Mucosa of stomach (tissue), 1 donor: ENCODE measurements around the gene OTOGL.

Experiments
- H3K27me3 ChIP-seq: one replicate; pipeline ENCODE4 v1.7.0; 2013; ENCODE audit warnings: mild to moderate bottlenecking, low read length; ENCODE audit not compliant: control insufficient read depth, insufficient read depth
- H3K36me3 ChIP-seq: one replicate; pipeline ENCODE4 v1.7.0; 2013; ENCODE audit warnings: low read length; ENCODE audit not compliant: control insufficient read depth, insufficient read depth
- H3K4me1 ChIP-seq: one replicate; pipeline ENCODE4 v1.7.0; 2013; ENCODE audit warnings: mild to moderate bottlenecking, low read length; ENCODE audit not compliant: control insufficient read depth, insufficient read depth
- H3K4me3 ChIP-seq: one replicate; pipeline ENCODE4 v1.7.0; 2013; ENCODE audit warnings: low read length
- H3K9ac ChIP-seq: one replicate; pipeline ENCODE4 v1.7.0; 2013; ENCODE audit warnings: mild to moderate bottlenecking, low read length, moderate library complexity
- H3K9me3 ChIP-seq: one replicate; pipeline ENCODE4 v1.7.0; 2013; ENCODE audit warnings: mild to moderate bottlenecking, low read length, moderate library complexity; ENCODE audit not compliant: control insufficient read depth
- donor health status: Pancreatic carcinoma.

Gene OTOGL, protein sequence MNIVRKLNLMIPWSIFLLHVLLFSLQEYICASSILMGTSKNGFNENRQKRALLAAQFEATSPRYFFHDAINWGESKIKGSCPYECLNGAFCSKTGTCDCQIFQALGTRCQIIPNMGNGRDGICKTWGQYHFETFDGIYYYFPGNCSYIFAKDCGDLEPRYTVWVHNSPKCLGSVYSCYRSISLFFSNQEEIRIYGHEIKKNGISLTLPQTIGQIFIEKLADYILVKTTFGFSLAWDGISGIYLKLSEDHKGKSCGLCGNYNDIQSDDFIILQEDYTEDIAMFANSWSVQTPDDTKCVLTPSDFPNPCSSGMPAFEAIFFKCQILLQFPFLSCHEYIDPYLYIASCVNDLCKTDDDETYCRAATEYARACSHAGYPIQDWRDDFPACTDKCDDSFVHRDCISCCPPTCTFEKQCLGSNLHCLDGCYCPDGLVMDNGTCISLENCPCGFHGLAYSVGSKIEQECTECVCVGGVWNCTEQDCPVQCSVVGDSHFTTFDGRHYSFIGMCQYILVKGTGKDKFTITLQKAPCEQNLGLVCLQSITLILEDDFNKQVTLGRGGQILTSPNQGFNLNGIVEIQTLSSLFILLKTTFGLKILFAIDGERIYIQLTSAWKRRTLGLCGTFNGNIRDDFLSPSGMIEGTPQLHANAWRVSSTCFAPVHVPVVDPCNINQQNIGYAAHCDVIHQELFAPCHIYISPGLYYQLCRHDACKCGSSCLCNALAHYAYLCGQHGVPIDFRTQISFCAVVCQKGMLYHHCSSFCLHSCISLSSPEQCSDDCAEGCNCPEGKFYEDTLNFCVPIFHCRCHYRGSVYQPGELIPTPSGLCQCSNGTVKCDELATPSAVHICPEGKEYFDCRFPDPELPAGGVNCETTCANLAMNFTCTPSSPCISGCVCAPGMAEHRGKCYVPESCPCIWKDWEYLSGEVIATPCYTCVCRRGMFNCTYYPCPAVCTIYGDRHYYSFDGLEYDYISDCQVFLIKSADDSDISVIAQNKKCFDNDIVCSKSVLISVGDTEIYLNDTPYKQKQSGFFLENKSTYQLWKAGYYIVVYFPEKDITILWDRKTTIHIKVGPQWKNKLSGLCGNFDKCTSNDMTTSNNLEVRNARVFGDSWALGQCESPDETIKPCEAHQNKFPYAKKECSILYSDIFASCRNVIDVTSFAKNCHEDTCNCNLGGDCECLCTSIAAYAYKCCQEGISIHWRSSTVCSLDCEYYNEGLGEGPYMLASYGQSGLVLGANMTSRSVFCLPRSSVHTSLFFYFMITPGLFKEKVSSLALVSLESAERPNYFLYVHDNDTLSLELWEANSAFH (N-terminal part only)

DNA sequence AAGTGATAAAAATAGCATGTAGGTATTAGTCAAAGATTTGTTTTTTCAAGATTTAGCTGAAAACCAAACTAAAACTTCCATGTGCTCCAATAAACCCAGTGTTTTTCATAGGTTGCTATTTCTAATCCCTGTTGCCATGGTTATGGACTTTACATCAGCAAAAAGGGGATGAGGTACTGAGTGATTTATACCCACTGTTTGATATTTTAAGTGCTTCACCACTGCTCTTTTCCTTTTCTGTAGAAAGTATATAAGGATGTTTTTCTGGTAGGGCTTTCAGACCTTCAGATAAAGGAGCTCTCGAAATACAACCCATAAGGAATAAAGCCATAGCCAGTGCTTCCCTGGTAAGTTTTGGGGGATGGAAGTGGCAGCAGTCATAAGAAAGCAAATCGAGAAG is at the start of gene OTOGL:
Gene OTOGL, plus strand, starts transcription at position 279 of the 400 bp plus-strand sequence. CDS start 109,895 bp downstream, outside the sequence.
- Histone ChIP-seq H3K36me3 (no peaks in the 10 kb centered on the region), H3K4me3 (no peak within 1 kb of the TSS), H3K9ac (no peak within 1 kb of the TSS), H3K27me3 (no peaks in the 10 kb centered on the region), H3K9me3 (no peaks in the 10 kb centered on the region), H3K4me1 (no peaks in the 10 kb centered on the region)

DNA sequence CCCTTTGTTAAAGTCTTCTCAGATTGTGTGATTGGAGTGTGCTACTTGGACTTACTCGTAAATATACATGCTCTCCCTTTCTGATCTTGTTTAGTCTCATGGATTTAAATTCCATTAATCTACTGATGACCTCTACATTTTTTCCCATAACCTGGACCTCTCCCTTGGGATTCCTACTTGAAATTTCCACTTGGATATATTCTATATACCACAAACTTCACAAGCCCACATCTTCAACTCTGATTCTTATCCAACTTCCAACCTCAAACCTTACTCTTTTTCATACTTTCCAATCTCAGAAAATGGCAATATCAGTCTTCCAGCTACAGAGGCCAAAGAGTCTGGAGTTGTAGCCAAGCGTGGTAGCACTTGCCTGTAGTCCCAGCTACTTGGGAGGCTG is 49.1 kb upstream of the OTOGL start:
- Histone ChIP-seq H3K27me3 (no peaks in the 10 kb centered on the region), H3K4me3 (no peak overlapping the region), H3K36me3 (no peaks in the 10 kb centered on the region), H3K4me1 (no peaks in the 10 kb centered on the region), H3K9me3 (no peaks in the 10 kb centered on the region), H3K9ac (no peak overlapping the region)

DNA sequence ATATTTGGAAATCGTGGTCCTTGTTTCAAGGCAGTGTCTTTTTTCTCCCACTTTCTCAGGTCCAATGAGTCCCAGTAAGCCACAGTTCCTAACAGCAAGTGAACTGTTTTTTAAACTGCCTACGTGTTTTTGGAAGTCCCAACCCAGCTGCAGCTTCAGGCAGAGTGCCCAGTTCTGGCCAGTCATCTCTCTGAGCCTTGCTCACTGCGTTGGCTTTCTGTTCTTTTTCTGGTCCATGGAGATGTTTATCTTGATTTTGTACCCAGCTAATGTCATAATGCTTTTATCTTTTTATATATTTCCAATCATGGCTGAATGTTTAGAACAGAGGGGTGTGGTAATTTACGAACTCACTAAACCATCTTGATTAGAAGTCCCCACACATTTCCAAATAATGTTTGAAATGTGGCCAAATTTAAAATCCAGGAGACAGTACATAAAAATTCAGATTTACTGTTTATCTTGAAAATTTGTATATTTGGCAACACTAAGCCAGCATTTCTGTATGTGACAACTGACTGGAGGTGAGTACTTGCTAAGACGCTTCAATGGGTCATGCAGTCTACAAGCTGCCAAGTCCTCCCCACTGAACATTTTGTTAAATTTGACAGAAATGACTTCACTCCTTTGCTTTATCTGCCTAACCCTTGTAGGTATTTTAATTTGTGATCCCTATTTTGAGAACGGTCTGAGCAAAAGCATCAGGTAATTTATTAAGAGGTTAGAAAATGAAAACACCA is 46.1 kb upstream of the OTOGL start:
- Histone ChIP-seq H3K4me1 (no peaks in the 10 kb centered on the region), H3K4me3 (no peak overlapping the region), H3K27me3 (no peaks in the 10 kb centered on the region), H3K9me3 (no peaks in the 10 kb centered on the region), H3K36me3 (no peaks in the 10 kb centered on the region), H3K9ac (no peak overlapping the region)

DNA sequence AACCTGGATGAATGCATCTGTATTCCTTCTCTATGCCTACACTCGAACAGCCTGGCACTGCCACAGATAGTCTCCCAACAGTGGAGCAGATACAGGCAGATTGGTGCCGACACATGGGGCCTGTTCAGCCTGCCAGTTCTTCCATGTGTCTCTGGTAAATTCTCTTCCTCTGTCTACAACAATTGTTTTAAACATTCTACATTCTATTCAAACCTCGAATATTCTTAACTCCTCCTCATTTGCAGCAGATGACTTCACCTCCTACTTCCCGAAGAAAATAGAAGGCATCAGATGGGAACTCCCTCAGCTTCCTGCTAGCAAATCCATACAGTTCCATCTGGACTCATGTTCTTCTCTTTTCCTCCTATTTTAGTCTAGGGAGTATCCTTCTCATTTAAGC is 43.1 kb upstream of the OTOGL start:
- Histone ChIP-seq H3K9me3 (no peaks in the 10 kb centered on the region), H3K9ac (no peak overlapping the region), H3K27me3 (no peaks in the 10 kb centered on the region), H3K4me1 (no peaks in the 10 kb centered on the region), H3K36me3 (no peaks in the 10 kb centered on the region), H3K4me3 (no peak overlapping the region)

DNA sequence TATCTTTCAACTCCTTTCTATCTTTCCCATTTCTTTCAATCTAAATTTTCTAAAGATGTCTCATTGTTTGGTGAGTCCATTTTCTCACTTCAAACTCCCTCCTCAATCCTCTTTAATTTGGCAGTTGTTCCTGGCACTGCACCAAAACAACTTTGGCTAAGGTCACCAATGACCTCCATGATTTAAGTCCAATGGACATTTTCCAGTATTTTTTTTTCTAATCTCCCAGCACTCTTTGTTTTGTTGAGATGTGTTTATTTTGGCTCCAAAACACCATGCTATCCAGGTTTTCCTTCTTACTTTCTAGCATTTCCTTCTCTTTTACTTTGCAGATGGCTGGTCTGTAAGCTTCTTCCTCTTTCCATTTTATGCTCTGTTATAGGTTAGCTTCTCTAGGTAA is 42.5 kb upstream of the OTOGL start:
- Histone ChIP-seq H3K4me1 (no peaks in the 10 kb centered on the region), H3K4me3 (no peak overlapping the region), H3K9me3 (no peaks in the 10 kb centered on the region), H3K27me3 (no peaks in the 10 kb centered on the region), H3K36me3 (no peaks in the 10 kb centered on the region), H3K9ac (no peak overlapping the region)

DNA sequence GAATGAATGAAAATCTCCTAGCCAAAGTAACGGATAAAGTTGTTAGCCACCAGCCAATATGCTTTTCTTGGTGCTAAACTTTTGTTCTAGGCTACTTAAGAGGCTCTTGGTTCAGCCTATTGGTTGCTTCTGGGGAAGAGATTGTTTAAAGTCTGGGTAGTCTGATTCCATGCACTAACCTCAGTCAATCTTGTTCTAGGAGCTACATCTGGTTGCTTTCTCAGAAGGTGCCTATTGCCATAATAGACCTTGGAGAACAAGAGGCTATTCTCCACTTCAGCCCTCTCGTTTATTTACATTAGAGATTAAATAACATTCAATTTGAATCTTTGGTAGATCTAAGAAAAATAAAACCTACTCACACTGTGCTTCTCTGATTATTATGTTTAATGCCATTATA is 40.8 kb upstream of the OTOGL start:
- Histone ChIP-seq H3K9me3 (no peaks in the 10 kb centered on the region), H3K27me3 (no peaks in the 10 kb centered on the region), H3K4me1 (no peaks in the 10 kb centered on the region), H3K9ac (no peak overlapping the region), H3K4me3 (no peak overlapping the region), H3K36me3 (no peaks in the 10 kb centered on the region)

DNA sequence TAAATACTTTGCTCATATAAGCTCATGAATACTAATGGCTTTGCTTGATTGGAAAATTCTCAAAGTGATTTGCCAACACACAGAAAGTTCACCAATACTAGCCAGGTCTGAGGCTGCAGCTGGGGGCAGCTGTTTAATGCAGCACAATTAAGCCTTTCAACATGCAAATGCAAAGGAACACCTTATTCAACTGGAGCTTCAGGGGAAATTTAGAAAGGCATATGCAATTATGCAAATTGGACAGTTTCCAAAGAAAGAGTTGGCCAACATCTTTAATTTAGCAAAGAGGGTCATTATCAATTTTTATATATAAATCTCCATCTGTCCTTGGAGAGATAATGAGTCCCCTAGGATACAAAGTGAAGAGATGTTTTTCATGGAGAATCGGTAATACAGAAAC is 40.2 kb upstream of the OTOGL start:
- Histone ChIP-seq H3K36me3 (no peaks in the 10 kb centered on the region), H3K4me3 (no peak overlapping the region), H3K4me1 (no peaks in the 10 kb centered on the region), H3K9ac (no peak overlapping the region), H3K27me3 (no peaks in the 10 kb centered on the region), H3K9me3 (no peaks in the 10 kb centered on the region)

DNA sequence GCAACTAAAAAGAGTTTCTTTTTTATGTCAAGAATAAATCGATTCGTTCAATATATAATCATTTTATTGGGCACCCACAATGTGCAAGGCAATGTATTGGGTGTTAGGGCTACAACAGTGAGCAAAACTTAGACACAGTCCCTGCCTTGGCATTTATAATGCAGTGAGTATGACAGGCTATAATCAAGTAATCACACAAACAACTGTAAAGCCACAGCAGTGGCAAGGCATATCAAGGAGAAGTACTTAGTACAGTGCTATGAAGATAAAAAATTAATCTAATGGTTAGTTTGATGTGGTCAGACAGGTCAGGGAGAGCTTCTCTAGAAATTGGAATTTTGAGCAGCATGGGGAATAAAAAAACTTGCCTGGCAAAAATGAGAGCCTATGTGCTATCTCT is 39.5 kb upstream of the OTOGL start:
- H3K4me1 ChIP-seq, result no peaks in the 10 kb centered on the region
- H3K9me3 ChIP-seq, result no peaks in the 10 kb centered on the region
- H3K9ac ChIP-seq, result no peak overlapping the region
- no peaks in the 10 kb centered on the region for H3K36me3 ChIP-seq
- no peak overlapping the region for H3K4me3 ChIP-seq
- no peaks in the 10 kb centered on the region for H3K27me3 ChIP-seq

DNA sequence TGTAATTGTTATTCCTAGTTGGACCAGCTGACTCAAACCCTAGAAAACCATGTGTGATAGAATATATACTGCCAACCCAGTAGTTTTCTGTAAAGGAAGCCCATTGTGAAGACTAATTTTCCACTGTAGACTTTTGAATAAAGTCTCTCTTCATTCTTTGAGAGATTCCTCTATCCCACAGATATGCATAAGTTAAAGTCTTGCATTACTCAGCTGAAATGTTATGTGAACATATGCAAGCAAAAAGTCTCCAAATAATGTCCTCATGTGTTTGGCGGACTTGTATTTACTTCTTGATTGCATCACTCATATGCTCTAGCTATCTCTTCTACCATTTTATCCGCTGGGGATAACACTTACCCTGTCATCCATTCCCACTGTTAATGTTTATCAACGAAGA is 35.1 kb upstream of the OTOGL start:
- Histone ChIP-seq H3K27me3 (no peaks in the 10 kb centered on the region), H3K9me3 (no peaks in the 10 kb centered on the region), H3K4me3 (no peak overlapping the region), H3K9ac (no peak overlapping the region), H3K4me1 (no peaks in the 10 kb centered on the region), H3K36me3 (no peaks in the 10 kb centered on the region)

DNA sequence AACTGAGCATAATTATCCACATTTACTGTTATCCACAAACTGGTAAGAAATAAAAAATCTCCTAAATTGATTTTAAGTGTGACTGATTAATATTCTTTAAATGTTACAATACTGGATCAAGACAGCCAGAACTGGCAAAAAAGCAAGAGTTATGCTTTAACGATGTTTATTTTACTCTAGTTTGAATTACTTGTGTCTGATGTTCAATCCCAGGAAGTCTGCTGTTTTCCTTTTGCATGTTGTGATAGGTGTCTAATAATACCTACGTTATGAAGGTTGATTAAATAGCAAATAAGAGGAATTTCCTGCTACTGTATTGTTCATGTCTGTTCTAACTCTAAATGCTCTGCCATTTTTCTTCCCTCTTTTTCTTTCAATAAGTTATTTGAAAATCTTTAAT is 34.4 kb upstream of the OTOGL start:
- H3K36me3 ChIP-seq, result no peaks in the 10 kb centered on the region
- H3K27me3 ChIP-seq, result no peaks in the 10 kb centered on the region
- no peak overlapping the region for H3K9ac ChIP-seq
- H3K9me3 ChIP-seq, result no peaks in the 10 kb centered on the region
- H3K4me3 ChIP-seq, result no peak overlapping the region
- no peaks in the 10 kb centered on the region for H3K4me1 ChIP-seq

DNA sequence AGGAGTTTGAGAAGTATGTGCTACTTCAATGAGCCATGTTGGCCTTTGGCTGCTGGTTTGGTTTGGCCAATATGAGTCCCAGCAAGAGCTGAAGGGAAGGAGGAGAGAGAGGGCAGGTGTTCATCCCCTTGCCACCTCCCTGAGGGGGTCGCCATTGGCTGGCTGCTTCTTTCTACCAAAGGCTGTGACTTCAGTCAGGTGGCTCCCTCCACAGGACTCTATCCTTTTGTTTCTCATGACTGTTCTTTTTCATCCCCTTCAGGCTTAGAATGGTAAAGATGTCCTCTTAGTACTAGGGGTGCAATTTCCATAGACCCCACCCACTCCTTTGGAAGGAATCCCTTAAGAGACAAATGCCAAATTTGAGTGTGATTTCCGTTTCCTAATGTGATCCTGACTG is 31.2 kb upstream of the OTOGL start:
- Histone ChIP-seq H3K4me1 (no peaks in the 10 kb centered on the region), H3K4me3 (no peak overlapping the region), H3K27me3 (no peaks in the 10 kb centered on the region), H3K36me3 (no peaks in the 10 kb centered on the region), H3K9ac (no peak overlapping the region), H3K9me3 (no peaks in the 10 kb centered on the region)
